SHP77 treated with DMSO at 0.1 percent for 48 hours (cell line): ENCODE data around the gene URB1.
"Not testable (repeated sequence)": the region's sequence is repeated elsewhere in the genome, so short reads cannot be mapped to it uniquely, and the experiment has no call there.

Experiments
- DNase-seq: peaks from one replicate; lab custom pipeline; 2025; lab: John Stamatoyannopoulos, UW

Gene URB1

DNA sequence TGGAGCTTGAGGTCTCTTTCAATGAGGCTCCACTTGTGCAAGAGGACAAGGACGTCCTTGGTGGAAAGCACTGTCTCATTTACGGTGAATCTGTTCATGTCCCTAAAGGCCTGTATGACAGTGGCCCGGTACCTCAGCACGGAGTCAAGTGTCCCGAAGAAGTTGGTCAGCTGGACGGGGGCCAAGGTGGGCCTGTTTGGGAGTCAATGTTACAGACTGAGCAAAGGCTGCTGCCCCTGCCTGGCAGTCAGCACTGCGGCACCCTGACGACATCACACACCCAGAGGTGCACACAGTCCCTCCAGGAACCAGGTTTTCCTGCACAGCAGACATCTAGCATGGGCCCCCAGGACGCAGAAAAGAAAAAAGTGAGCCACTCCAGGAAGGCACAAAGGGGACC is 75.1 kb downstream of the URB1 start:
- DNase-seq = no peak

- DNase-seq = no peak
These were observed 76.2 kb downstream of the URB1 start for GRCh38 chr21:32316361-32317215.

- no peak for DNase-seq
These were observed 77.1 kb downstream of the URB1 start for GRCh38 chr21:32315511-32316281.

DNA sequence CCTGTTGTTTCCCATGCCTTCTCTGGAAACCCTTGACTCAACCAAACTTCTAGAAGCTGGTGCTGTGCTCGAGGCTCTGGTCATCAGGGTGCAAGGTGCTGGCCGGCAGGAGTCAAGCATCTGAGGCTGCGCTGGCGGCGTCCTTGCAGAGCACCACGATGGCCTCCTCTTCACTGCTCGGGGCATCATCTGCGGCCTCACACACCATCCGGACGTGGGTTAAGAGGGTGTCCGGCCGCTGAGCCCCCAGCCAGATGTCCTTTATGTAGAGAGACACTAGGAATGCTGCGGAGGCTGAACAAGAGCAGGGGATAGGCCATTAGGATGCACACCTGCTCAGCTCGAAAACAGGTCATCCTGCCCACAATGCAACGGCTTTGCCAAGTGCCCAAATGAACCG is 78.0 kb downstream of the URB1 start:
- DNase-seq = no peak

- DNase-seq = no peak
These were observed 79.8 kb downstream of the URB1 start for GRCh38 chr21:32312976-32313375.

- no peak for DNase-seq
These were observed 80.5 kb downstream of the URB1 start for GRCh38 chr21:32312326-32312725.

GRCh38 chr21:32311621-32312020 is 81.2 kb downstream of the URB1 start:
- no peak for DNase-seq

DNA sequence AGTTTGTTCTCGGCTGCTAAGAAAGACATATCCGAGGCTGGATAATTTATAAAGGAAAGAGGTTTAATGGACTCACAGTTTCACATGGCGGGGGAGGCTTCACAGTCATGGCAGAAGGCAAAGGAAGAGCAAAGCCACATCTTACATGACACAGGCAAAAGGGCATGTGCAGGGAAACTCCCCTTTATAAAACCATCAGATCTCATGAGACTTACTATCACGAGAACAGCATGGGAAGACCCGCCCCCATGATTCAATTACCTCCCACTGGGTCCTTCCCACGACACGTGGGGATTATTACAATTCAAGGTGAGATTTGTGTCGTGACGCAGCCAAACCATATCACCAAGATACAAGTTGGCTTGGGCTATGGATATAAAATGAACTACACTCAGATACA is 81.8 kb downstream of the URB1 start:
- DNase-seq = not testable (repeated sequence)

DNA sequence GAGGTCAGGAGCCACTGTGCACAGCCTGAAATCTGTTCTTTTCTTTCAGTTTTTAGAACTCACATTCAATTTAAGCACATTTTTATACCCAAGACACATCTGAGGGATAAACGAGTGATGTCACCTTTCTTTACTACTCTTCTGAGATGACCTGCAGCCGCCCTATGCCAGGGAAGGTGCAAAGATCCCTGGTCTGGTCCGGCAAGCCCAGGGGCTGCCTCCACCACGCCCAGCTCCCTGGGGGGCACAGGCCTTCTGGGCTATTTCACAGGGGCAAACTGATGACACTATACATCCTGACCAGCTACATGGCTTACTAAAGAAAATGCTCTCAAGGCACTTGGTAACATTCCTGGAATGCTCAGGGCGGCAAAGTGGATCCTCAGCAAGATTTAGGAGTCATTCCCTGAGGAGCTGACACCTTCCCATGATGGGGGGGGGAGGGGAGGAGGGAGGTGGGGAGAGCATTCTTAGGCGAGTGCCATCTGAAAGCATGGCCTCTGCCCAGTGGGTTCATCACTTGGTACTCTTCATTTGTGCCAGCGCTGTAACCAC is 82.8 kb downstream of the URB1 start:
- DNase-seq = no peak

- DNase-seq = no peak
These were observed 84.1 kb downstream of the URB1 start for GRCh38 chr21:32308696-32309095.

- no peak for DNase-seq
These were observed 85.1 kb downstream of the URB1 start for GRCh38 chr21:32307706-32308105.

- DNase-seq = no peak
These were observed 86.6 kb downstream of the URB1 start for GRCh38 chr21:32306021-32306780.

- no peak for DNase-seq
These were observed 87.8 kb downstream of the URB1 start for GRCh38 chr21:32304998-32305397.

- DNase-seq = no peak
These were observed 89.4 kb downstream of the URB1 start for GRCh38 chr21:32303385-32303784.

DNA sequence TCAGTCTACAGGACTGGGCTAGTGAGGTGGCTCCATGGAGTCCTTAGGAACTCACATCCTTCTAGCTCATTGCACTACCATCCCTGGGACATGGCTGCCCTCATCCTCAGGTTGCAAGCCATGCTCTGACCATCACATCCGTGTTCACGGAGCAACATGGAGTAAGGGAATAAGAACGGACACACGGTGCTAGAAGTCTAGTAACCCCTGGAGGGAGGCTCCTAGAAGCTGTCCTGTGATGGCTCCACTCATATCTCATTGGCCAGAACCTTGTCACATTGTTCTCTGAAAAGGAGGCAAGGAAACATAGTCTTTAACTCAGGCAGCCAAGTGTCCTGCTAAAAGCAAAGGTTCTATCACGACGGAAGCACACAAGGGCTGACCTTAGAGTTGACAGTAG is 90.3 kb downstream of the URB1 start:
- no peak for DNase-seq

DNA sequence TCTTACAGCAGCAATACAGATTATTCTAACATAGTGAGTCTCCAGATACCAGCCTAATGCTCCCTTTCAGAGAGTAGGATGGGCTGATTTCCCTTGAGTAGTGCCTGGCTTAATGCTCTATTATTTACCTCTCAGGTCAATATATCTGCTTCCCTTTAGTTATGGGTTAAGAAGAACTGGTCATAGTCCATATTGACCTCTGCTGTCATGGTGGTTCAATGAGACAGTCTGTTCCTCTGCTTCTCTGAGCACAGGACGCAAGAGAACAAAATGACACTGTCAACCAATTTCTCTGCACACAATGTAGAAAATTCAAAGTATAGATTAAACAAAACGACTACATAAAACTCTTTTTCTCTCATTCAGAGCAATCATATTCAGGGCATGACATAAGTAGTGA is 91.2 kb downstream of the URB1 start:
- DNase-seq = no peak

DNA sequence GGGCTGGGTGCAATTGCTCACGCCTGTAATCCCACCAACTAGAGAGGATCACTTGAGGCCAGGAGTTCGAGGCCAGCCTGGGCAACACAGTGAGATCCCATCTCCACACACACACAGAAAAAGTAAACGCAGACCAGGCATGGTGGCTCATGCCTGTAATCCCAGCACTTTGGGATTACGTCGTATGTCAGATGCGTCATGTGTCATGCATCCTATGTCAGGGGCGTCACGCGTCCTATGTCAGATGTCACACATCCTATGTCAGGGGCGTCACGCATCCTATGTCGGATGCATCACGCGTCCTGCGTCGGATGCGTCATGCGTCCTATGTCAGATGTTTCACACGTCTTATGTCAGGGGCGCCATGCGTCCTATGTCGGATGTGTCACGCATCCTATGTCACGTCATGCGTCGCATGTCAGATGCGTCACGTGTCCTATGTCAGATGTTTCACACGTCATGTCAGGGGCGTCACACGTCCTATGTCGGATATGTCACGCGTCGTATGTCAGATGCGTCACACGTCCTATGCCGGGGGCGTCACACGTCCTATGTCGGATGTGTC is 92.6 kb downstream of the URB1 start:
- no peak for DNase-seq

DNA sequence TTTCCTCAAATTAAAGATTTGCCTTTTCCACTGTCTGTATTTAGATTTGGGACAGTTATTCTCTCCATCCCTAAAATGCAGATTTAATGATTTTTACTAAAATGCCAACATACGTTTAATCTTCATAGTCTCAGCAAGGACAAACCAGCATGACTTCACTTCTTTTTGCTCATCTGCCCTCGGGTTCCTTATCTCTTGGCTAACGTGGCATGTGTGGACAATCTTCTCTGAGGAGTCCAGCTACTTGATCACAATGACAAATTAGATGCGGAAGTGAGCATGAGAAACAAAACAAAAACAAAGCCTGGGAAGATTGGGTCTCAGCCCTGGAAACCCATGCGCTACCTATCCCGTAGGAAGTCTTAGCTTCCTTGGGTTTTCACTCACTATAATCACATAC is 93.1 kb downstream of the URB1 start:
- no peak for DNase-seq

DNA sequence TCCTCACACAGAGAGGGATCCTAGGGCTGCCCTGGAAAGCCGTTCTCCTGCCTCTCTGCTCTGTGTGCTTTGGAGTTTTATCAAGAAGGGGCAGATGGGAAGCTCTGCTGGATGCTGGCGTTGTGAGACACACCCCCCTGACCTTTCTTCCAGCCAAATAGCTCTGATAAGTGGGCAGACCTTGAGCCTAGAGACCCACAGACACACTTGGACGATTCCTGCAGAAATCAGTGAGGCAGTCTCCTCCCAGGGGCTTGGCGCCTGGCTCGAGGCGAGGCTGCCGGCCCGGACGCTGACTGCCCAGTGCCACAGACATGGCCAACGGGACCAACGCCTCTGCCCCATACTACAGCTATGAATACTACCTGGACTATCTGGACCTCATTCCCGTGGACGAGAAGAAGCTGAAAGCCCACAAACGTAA is 94.1 kb downstream of the URB1 start, which contains the start of gene MRAP:
Gene MRAP (plus strand): TSS at position 198 of the 424 bp plus-strand sequence. CDS start 117 bp downstream, at position 315.
- DNase-seq = no peak

GRCh38 chr21:32298148-32298559 is 94.7 kb downstream of the URB1 start:
- DNase-seq = no peak

- no peak for DNase-seq
These were observed 95.4 kb downstream of the URB1 start for GRCh38 chr21:32297449-32297848.

DNA sequence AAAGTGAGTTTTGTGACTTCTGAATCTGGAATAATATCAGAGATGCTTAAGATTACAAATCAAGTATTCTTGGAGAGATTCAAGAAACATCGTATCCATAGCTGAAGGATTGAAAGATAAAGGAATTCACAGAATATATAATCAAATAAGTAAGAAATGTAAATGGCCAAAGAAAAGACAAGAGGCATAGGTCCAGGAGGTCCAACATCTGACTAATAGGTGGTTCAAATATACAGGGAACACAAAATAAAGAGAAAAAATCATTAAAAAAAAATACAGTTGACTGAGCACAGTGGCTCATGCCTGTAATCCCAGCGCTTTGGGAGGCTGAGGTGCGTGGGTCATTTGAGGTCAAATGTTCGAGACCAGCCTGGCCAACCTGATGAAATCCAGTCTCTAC is 107.3 kb downstream of the URB1 start:
- no peak for DNase-seq
